Keratinocyte (primary cell): ENCODE measurements around the gene MCUR1.
"Not testable (repeated sequence)": the region's sequence is repeated elsewhere in the genome, so short reads cannot be mapped to it uniquely, and the experiment has no call there.

Experiments
- CTCF ChIP-seq, 3 experiments: IDR thresholded peaks in 1 of 3; conservative IDR thresholded peaks in 1 of 3; optimal IDR thresholded peaks in 1 of 3; 2 replicates in 2 of 3; 3 replicates in 1 of 3; pipeline versions ENCODE3 to v1.5.1; 2011; ENCODE audit warnings: low read length in 3 of 3, mild to moderate bottlenecking in 3 of 3, moderate library complexity in 2 of 3, control low read depth in 1 of 3, inconsistent platforms in 1 of 3; ENCODE audit not compliant: insufficient read depth in 2 of 3; ENCODE audit errors: extremely low read depth in 1 of 3
- EZH2 ChIP-seq: IDR thresholded peaks from one replicate; pipeline ENCODE4 v1.6.1; 2012; ENCODE audit warnings: inconsistent platforms, mild to moderate bottlenecking, low read length, moderate library complexity

GRCh38 chr6:13828656-13829301, 14.4 kb upstream of the MCUR1 start:
- TF ChIP-seq CTCF (optimal IDR thresholded peaks at IDR 0.05 in 1 of 3, IDR thresholded peaks at IDR 0.05 in 1 of 3, conservative IDR thresholded peaks at IDR 0.05 in 1 of 3; ENCODE audit: extremely low read depth in 1 of 3, insufficient read depth in 2 of 3, low read length in 3 of 3); EZH2: not testable (repeated sequence)
